Stimulated activated CD4-positive, alpha-beta T cell treated with anti-CD3 and anti-CD28 coated beads, Interleukin-1b, Interleukin-23, amount 100 ng/mL, for 48 hours (primary cell): Measurements from ENCODE around the gene PHLDB3.
"Not testable (repeated sequence)": the region's sequence is repeated elsewhere in the genome, so short reads cannot be mapped to it uniquely, and the experiment has no call there.

ENCODE experiments used
- DNase-seq: peaks from one replicate; pipeline ENCODE4 v3.0.0-alpha.2; 2020

PHLDB3 gene

GRCh38 chr19:43526884-43527859, 22.6 kb upstream of the PHLDB3 start, which contains the start of gene ETHE1:
Gene ETHE1 (minus strand): TSS chr19:43527201. CDS start chr19:43527177, 24 bp downstream.
- peak; percentile 78 for DNase-seq

GRCh38 chr19:43525836-43526771, 21.6 kb upstream of the PHLDB3 start:
- peak; percentile 43 for DNase-seq

GRCh38 chr19:43524922-43525835, 20.6 kb upstream of the PHLDB3 start:
- peak; percentile 38 for DNase-seq

GRCh38 chr19:43523696-43524095, 19.1 kb upstream of the PHLDB3 start:
- not testable (repeated sequence) for DNase-seq

- DNase-seq, result no peak
These were observed 18.4 kb upstream of the PHLDB3 start for GRCh38 chr19:43522929-43523328.

DNA sequence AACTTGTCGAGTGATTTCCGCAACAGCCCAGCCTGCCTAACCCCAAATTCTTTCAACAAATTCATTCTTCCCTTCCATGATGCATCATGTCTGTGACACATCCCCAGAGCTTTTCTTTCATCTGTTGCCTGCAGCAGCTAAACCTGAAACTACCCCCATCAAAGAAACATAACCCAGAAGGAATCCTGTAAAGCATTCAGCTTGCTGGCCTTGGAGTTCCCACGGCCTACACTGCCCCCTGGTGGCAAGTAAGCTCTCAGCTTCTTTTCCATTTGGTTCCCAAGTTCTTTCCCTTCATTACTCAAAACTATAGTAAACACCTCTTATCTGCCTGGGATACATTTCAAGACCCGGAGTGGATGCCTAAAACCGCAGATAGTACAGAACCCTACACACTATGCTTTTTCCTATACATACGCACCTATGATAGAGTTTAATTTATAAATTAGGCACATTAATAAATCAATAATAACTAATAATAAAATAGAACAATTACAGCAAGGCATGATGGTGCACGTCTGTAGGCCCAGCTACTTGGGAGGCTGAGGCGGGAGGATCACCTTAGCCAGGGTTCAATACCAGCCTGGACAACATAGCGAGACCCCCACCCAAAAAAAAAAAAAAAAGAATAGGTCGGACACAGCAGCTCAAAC, 15.0 kb upstream of the PHLDB3 start:
- DNase-seq, result peak; percentile 83

GRCh38 chr19:43518051-43518450, 13.5 kb upstream of the PHLDB3 start:
- DNase-seq, result no peak

GRCh38 chr19:43512399-43512798, 7.9 kb upstream of the PHLDB3 start:
- DNase-seq, result not testable (repeated sequence)

DNA sequence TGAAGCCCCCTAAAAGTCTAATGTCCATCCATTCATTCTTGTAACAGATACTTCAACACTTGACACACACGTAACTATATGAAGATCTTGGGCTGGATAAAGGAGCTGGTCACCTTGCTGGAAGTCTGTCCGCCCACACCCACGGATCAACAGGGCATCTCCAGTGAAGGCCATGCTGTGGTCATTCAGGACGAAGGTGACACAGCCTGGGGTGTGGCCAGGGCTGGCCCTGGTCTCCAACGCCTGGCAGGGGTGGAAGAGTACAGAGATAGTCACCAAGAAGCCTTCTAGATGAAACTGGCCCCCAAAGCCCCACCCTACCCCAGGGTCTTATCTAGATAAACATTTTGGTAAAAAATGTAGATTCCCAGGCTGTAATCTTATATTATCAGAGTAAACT, 6.8 kb upstream of the PHLDB3 start:
- no peak for DNase-seq

DNA sequence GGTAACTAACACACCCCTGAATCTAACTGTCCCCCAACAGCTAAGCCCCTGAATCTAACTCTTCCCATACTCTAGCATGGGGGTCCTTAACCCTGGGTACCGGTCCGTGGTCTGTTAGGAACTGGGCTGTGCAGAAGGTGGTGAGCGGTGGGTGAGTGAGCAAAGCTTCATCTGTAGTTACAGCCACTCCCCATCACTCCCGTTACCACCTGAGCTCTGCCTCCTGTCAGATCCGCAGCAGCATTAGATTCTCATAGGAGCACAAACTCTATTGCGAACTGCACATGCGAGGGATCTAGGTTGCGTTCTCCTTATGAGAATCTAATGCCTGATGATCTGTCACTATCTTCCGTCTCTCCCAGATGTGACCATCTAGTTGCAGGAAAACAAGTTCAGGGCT, 6.2 kb upstream of the PHLDB3 start:
- no peak for DNase-seq

GRCh38 chr19:43507880-43508279, 3.3 kb upstream of the PHLDB3 start:
- DNase-seq, result no peak

DNA sequence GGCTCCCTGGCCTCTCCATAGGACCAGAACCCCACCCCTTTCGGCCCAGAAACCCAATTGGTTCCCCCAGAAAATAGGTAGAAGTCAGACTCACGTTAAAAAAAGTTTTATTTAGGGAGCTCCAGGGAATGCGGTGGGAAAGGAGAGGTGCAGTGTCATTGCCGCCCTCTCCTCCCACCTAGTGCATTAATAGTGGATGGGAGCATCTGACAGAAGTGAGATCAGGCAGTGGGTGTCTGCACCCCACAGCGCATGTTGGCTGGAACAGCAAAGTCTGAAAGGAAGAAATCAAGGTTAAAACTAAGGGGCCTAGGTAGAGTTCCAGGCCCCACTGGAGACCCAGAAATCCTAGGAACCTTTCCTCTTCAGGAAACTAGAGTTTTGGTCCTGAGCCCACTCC, 2.1 kb upstream of the PHLDB3 start:
- no peak for DNase-seq

DNA sequence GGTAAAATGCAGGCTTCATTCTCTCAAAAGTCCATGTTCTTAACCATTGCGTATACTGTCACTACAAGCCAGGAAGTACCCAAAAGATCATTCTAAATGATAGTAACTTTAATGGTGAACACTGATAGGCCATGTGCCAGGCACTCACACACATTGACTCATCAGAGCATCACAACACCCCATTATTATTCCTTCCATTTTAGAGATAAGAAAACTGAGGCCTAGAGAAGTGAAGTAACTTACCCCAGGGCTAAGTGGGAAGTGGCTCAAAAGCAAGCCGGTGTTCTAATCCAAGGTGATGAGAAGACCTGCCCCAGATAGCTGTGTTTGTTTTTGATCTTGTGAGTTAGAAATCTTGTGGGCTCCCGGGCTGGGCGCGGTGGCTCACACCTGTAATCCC, 1.4 kb upstream of the PHLDB3 start:
- no peak for DNase-seq

DNA sequence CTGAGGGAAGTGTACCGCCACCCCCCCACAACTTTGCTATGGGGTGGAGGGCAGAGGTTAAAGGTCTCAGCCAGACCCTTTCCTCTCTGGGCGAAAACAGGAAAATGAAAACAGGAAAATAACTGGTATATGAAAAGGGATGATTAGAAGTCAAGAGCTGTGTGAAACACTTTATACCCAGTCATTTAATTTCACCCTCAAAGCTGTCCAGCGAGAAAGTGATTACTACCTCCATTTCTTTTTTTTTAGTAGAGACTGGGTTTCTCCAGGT, 575 bp upstream of the PHLDB3 start:
- DNase-seq, result no peak

DNA sequence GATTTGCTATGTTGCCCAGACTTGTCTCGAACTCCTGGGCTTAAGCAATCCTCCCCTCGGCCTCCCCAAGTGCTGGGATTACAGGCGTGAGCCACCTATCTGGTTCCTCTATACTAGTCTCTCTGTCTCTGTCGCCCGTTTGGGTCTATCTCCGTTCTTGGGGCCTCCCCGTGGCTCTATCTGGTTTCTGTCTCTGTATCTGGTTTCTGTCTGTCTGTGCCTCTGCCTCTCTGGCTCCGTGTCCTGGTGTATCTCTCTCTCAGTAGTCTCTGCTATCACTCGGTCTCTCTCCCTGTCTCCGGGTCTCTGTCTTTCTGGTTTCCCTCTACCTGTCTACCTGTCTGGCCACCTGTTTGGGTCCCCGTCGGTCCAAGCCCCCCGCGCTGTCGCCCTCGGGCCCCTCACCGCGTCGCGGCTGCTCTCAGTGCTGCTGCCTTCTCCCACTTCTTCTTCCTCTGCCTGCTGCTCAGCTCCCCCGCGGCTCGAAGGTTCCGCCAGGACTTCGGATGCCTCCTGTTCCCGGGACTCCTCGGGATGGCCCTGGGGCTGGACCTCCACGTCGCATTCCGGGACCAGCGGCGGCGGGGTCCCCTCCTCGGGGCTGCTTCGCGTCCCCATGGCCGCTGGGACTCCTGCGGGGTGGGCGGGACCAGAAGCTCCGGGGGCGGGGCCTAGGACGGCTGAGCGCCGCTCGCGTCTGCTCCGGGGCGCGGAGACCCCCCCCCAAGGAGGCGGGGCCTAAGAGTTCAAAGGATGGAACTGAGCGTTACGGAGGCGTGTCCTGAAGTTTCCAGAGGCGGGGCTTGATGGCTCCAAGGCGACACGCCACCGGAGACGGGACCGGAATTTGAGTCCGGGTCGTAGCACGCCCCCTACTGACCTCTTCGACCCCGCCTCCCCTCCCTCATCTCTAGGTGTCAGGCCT, 783 bp downstream of the PHLDB3 start:
- peak; percentile 96 for DNase-seq

DNA sequence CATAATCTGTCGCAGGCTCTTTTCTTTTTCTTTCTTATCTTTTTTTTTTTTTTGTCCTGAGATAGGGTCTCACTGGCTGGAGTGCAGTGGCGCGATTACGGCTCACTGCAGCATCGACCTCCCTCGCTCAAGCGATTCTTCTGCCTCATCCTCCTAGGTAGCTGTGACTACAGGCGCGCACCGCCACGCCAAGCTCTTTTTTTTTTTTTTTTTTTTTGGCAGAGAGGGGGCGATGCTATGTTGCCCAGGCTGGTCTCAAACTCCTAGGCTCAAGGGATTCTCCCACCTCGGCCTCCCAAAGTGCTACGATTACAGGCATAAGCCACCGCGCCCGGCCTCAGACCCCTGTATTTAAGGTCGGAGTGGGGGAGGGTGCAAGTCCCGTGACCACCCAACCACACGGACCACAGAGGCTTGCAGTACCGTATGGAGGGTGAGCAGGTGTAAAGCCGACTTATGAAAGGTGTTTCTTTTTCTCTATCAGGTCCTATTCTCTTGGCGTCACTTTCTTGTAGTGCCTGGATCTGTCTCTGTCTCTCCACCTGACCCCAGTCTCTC, 2.0 kb downstream of the PHLDB3 start:
- no peak for DNase-seq

DNA sequence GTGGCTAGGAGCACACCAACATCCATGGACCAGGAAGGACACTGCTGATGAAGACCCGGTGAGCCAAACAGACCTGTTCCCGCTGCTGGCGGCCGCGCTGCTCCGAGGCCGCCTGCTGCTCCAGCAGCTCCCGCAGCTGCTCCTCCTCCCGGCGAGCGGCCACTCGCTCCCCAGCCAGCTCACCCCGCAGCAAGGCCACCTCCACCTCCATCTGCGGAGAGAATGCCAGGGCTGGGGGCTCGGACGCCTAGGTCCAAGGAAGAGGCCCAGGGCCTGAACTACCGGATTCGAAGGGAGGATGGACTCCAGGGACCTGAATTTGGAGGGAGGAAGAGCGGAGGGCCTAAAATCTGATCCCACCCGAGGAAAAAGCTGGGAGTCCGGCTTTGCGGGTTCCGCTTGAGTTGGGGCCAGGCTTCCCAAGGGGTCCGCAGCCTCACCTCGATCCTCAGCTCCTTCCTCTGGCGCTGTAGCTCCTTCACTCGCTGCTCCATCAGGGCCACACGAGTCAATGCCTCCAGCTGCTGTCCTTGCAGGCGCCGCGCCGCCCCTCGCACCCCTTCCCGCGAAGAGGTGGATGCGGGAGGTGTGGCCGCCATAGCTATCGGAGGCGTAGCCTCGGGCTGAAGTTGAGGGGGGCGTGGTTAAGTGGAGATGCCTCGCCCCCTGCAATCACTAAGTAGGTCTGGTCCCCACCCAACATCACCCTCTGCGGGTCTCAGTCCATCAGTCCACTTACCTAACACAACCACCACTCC, 2.7 kb downstream of the PHLDB3 start:
- DNase-seq, result no peak

DNA sequence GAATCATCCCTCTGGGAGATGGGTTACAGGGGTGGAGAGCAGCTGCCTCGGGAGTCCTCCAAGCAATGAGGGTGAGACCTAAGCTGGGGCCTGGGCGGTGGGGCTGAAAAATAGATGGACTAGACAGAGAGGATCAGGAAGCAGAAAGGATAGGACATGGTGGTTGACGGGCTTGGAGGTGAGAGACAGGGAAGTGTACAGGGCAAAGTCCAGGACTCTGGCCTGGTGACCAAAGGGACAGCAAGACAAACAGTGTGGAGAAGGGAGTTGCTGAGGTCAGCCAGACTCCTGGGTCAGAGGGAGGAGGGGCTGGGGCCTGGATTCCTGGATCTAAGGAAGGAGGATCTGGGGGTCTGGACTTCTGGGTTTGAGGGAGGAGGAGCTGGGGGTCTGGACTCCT, 5.5 kb downstream of the PHLDB3 start:
- no peak for DNase-seq

GRCh38 chr19:43498233-43498842, 6.2 kb downstream of the PHLDB3 start:
- DNase-seq, result no peak
